CD4-positive, CD25-positive, alpha-beta regulatory T cell (primary cell): ENCODE results near the gene UPK3B. TPM values are rescaled to one million over a fixed set of nuclear protein-coding genes. Genes with fewer than 3 reads are reported as not detected.
"Not testable (repeated sequence)": the region's sequence is repeated elsewhere in the genome, so short reads cannot be mapped to it uniquely, and the experiment has no call there.

ENCODE experiments used
- ATAC-seq, 2 donors: fragments of 150-1000 bp; cut with Tn5 transposase; one replicate each; pipeline ENCODE4 v1.10.0; 2021; ENCODE audit warnings: low read depth in 2 of 2, moderate number of reproducible peaks in 2 of 2, moderate library complexity in 1 of 2
- DNase-seq, 3 donors: peaks; one replicate each; pipeline versions ENCODE4 v3.0.0 to v3.0.0-alpha.2; 2012 to 2022; ENCODE audit warnings: mixed read lengths in 1 of 3
- H3K27ac ChIP-seq: one replicate; pipeline ENCODE4 v1.7.0; 2013; ENCODE audit warnings: mild to moderate bottlenecking, low read length; ENCODE audit not compliant: insufficient read depth, poor library complexity, severe bottlenecking
- H3K27me3 ChIP-seq: one replicate; pipeline ENCODE4 v1.7.0; 2013; ENCODE audit warnings: low read length; ENCODE audit not compliant: control insufficient read depth, insufficient read depth
- H3K36me3 ChIP-seq: one replicate; pipeline ENCODE4 v1.7.0; 2013; ENCODE audit warnings: mild to moderate bottlenecking, low read length, moderate library complexity; ENCODE audit not compliant: control insufficient read depth, insufficient read depth
- H3K4me1 ChIP-seq: 2 replicates; pipeline ENCODE4 v1.7.0; 2013; ENCODE audit warnings: mild to moderate bottlenecking, low read length; ENCODE audit not compliant: insufficient read depth, control insufficient read depth, poor library complexity, severe bottlenecking
- H3K4me3 ChIP-seq: one replicate; pipeline ENCODE4 v1.7.0; 2013; ENCODE audit warnings: low read depth, mild to moderate bottlenecking, low read length, moderate library complexity
- H3K9me3 ChIP-seq, 2 experiments: 1 replicate in 1 of 2; 2 replicates in 1 of 2; pipeline ENCODE4 v1.7.0; 2013; ENCODE audit warnings: low read length in 2 of 2, mild to moderate bottlenecking in 1 of 2, moderate library complexity in 1 of 2; ENCODE audit not compliant: control insufficient read depth in 2 of 2
- H3K27ac Mint-ChIP-seq, 3 donors: one replicate each; pipeline ENCODE4 v1.8.0; 2020 to 2022; ENCODE audit warnings: mild to moderate bottlenecking in 3 of 3, mixed read lengths in 3 of 3, moderate library complexity in 2 of 3
- H3K27me3 Mint-ChIP-seq: one replicate; pipeline ENCODE4 v1.8.0; 2022; ENCODE audit warnings: mild to moderate bottlenecking, mixed read lengths
- H3K36me3 Mint-ChIP-seq: one replicate; pipeline ENCODE4 v1.8.0; 2020; ENCODE audit warnings: mixed read lengths
- H3K4me1 Mint-ChIP-seq, 4 donors: one replicate each; pipeline ENCODE4 v1.8.0; 2020 to 2022; ENCODE audit warnings: mixed read lengths in 4 of 4, mild to moderate bottlenecking in 1 of 4
- H3K4me3 Mint-ChIP-seq, 4 donors: one replicate each; pipeline ENCODE4 v1.8.0; 2020 to 2022; ENCODE audit warnings: mild to moderate bottlenecking in 4 of 4, mixed read lengths in 4 of 4, moderate library complexity in 3 of 4
- H3K9me3 Mint-ChIP-seq, 7 donors: one replicate each; pipeline ENCODE4 v1.8.0; 2020 to 2022; ENCODE audit warnings: mixed read lengths in 7 of 7, mild to moderate bottlenecking in 3 of 7, moderate library complexity in 2 of 7
- polyA plus RNA-seq, 4 donors: library from polyadenylated mRNA; unstranded; fragments of 300-500 nt; fragmentation: Illumina TruSeq; gene quantifications; one replicate each; pipeline ENCODE4 v1.2.3, GENCODE V29; 2021
- total RNA-seq: library from RNA; stranded (reverse); gene quantifications from one replicate; pipeline ENCODE4 v1.2.3, GENCODE V29; 2022

UPK3B gene
- total and polyA plus RNA-seq, 5 donors from 2014 or later = 0.17 to 8.4 TPM; not detected in 3

- H3K9me3 Mint-ChIP-seq = peaks cover 0 to 1% (median 0%) of the 10 kb centered on the region in 7 donors
- Histone ChIP-seq H3K27ac (no peak overlapping the region), H3K4me3 (no peak overlapping the region), H3K36me3 (no peaks in the 10 kb centered on the region), H3K27me3 (no peaks in the 10 kb centered on the region), H3K4me1 (no peaks in the 10 kb centered on the region), H3K9me3 (no peaks in the 10 kb centered on the region)
- no peaks in the 10 kb centered on the region for H3K36me3 Mint-ChIP-seq
- H3K27ac Mint-ChIP-seq = peak overlapping the region in 1 of 3 donors; percentile 94
- peaks cover 4% of the 10 kb centered on the region for H3K27me3 Mint-ChIP-seq
- DNase-seq = no peak
- H3K4me3 Mint-ChIP-seq = no peak overlapping the region
- ATAC-seq = no peak
- peaks cover 0 to 2% (median 0%) of the 10 kb centered on the region in 4 donors for H3K4me1 Mint-ChIP-seq
These were observed 2.8 kb downstream of the UPK3B start for GRCh38 chr7:76512941-76513816.

DNA sequence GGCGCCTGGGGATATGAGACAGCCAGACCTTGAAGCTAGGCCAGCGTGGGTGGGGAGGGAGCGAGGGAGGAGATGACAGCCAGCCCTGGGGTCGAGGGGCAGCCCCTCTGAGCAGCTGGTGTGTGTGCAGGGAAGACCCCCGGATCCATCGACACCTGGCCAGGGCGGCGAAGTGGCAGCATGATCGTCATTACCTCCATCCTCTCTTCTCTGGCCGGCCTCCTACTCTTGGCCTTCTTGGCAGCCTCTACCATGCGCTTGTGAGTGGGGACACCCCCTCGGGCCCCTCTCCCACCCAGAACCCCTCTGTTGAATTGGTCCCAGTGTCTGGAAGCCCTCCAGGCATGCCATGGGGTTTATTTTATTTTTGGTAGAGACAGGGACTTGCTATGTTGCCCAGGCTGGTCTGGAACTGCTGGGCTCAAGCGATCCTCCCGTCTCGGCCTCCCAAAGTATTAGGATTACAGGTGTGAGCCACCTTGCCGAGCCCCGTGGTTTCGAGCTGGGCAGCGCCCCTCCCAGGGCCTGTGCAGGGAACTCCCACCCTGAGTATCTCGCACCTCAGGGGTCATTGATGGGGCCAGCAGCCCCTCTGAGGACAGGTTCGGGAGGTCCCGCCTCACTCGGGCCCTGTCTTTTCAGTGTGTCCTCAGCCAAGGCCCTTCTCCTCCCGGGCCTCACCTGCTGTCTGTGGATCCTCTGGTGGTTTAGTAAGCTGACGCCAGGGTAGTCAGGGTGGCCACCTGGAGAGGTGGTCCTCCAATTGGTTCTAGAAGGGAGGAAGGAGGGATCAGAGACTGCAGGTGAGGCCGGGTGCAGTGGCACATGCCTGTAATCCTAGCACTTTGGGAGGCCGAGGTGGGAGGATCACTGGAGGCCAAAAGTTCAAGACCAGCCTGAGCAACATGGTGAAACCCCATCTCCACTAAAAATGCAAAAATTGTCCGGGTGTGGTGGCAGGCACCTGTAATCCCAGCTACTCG is 3.8 kb downstream of the UPK3B start:
- ATAC-seq (no peak), DNase-seq (no peak)
- H3K4me1 ChIP-seq = no peaks in the 10 kb centered on the region
- H3K27me3 ChIP-seq = no peaks in the 10 kb centered on the region
- Mint-ChIP-seq H3K4me3 (no peak overlapping the region), H3K36me3 (no peaks in the 10 kb centered on the region), H3K9me3 (peaks cover 0 to 1% (median 0%) of the 10 kb centered on the region in 7 donors), H3K27me3 (peaks cover 4% of the 10 kb centered on the region), H3K27ac (no peak overlapping the region), H3K4me1 (peaks cover 0 to 2% (median 0%) of the 10 kb centered on the region in 4 donors)
- H3K9me3 ChIP-seq = no peaks in the 10 kb centered on the region
- H3K36me3 ChIP-seq = no peaks in the 10 kb centered on the region
- no peak overlapping the region for H3K27ac ChIP-seq
- H3K4me3 ChIP-seq = no peak overlapping the region

DNA sequence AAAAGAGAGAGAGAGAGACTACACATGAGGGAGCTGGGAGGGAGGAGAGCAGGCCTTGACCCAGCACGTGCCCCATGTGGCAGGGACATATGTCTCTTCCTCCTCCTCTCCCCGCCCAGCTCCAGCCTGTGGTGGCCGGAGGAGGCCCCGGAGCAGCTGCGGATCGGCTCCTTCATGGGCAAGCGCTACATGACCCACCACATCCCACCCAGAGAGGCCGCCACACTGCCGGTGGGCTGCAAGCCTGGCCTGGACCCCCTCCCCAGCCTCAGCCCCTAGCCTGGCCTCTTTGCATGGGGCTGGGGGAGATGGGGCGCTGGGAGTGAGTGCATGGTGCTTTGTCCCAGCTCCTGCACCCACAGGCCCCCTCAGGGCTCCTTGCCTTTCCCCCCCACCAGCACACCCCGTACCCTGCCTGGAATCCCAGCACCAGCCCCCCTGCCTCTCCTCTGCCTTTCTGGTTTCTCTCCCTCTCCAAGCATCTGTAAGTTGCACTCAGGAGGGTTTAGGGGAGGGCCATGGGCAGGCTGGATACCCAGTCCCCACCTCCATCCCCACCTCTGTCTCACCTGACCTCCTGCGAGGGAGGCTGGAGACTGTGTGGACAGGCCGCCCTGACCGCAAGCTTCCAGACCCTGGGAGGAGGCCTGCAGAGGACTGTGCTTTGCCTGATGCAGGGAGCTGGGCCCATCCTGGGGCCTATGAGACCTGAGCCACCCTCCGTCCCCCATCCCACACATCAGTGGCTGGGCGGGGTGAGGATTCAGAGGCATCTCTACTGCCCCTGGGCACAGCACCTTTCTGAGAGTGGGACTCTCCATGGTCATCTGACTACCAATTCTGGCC is 4.8 kb downstream of the UPK3B start:
- no peaks in the 10 kb centered on the region for H3K27me3 ChIP-seq
- Mint-ChIP-seq H3K4me1 (no peaks in the 10 kb centered on the region), H3K4me3 (no peak overlapping the region), H3K36me3 (no peaks in the 10 kb centered on the region), H3K27me3 (peaks cover 4% of the 10 kb centered on the region), H3K9me3 (peaks cover 0 to 1% (median 0%) of the 10 kb centered on the region in 7 donors), H3K27ac (no peak overlapping the region)
- no peak for ATAC-seq
- no peaks in the 10 kb centered on the region for H3K36me3 ChIP-seq
- H3K4me1 ChIP-seq = no peaks in the 10 kb centered on the region
- no peaks in the 10 kb centered on the region for H3K9me3 ChIP-seq
- H3K4me3 ChIP-seq = no peak overlapping the region
- H3K27ac ChIP-seq = no peak overlapping the region
- DNase-seq = no peak

DNA sequence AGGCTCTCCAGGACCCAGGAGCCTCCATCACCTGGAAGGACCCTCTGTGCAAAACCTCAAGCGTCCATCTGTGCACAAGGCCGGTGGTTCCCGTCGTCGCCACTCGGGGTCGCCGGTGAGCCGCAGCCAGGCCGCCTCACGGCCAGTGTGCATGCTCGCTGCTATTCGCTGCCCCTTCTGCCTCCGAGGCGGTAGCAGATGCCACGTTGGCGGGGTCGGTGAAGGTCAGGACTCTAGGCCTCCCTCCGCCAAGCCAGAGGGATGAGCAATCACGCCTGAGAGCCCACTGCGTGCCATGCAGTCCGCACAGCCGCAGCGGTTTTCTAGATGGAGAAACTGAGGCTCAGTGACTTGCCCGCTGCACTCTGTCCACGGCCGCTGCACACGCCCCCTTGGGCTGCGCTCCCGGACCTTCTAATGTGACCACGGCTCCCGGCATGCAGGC is 5.7 kb downstream of the UPK3B start:
- Mint-ChIP-seq H3K4me1 (no peaks in the 10 kb centered on the region), H3K27me3 (peaks cover 4% of the 10 kb centered on the region), H3K36me3 (no peaks in the 10 kb centered on the region), H3K27ac (no peak overlapping the region), H3K9me3 (peaks cover 0 to 1% (median 0%) of the 10 kb centered on the region in 7 donors), H3K4me3 (no peak overlapping the region)
- Histone ChIP-seq H3K36me3 (no peaks in the 10 kb centered on the region), H3K27me3 (no peaks in the 10 kb centered on the region), H3K4me1 (no peaks in the 10 kb centered on the region), H3K9me3 (no peaks in the 10 kb centered on the region), H3K4me3 (no peak overlapping the region), H3K27ac (no peak overlapping the region)
- peak in 1 of 2 donors; percentile 29 for ATAC-seq
- peak in 1 of 3 donors; percentile 28 for DNase-seq

DNA sequence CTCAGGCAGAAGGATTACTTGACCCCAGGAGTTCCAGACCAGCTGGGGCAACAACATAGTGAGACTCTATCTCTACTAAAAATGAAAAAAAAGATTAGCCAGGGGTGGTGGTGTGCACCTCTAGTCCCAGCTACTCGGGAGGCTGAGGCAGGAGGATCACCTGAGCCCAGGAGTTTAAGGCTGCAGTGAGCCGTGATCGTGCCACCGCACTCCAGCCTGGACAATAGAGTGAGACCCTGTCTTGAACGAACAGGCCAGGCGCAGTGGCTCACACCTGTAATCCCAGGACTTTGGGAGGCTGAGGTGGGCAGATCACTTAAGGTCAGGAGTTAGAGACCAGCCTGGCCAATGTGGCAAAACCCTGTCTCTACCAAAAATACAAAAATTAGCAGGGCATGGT is 6.6 kb downstream of the UPK3B start:
- not testable (repeated sequence) for H3K4me3 ChIP-seq, H3K4me1 ChIP-seq, H3K27me3 Mint-ChIP-seq, H3K27me3 ChIP-seq, ATAC-seq, H3K9me3 Mint-ChIP-seq, H3K36me3 Mint-ChIP-seq, H3K4me3 Mint-ChIP-seq, H3K9me3 ChIP-seq, H3K4me1 Mint-ChIP-seq, H3K27ac ChIP-seq, H3K36me3 ChIP-seq, H3K27ac Mint-ChIP-seq, DNase-seq

DNA sequence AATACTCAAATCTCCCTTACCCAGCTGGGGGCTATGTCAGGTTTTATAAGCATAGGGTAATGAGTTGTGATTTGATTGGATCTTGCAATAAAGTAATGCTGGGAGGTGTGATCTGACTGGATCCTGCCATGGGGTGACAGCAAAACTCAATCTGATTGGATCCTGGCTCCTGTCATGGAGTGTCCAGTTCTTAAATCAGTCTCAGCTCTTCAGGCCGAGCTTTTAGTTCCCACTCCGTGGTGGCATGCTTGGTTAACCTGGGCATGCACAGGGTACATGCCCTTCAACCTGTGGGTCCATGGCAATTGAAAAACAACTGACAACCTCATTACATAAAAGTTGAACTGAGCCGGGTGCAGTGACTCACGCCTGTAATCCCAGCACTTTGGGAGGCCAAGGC is 15.8 kb downstream of the UPK3B start:
- not testable (repeated sequence) for H3K4me1 Mint-ChIP-seq, H3K27me3 Mint-ChIP-seq, H3K4me1 ChIP-seq, H3K27ac ChIP-seq, H3K9me3 ChIP-seq, H3K4me3 ChIP-seq, H3K4me3 Mint-ChIP-seq, H3K27ac Mint-ChIP-seq, H3K9me3 Mint-ChIP-seq, H3K36me3 Mint-ChIP-seq, H3K36me3 ChIP-seq, ATAC-seq, H3K27me3 ChIP-seq, DNase-seq

- not testable (repeated sequence) for H3K4me3 ChIP-seq, ATAC-seq, H3K36me3 ChIP-seq, H3K27me3 Mint-ChIP-seq, H3K4me1 ChIP-seq, DNase-seq, H3K36me3 Mint-ChIP-seq, H3K9me3 ChIP-seq, H3K27me3 ChIP-seq, H3K4me3 Mint-ChIP-seq, H3K27ac Mint-ChIP-seq, H3K4me1 Mint-ChIP-seq, H3K9me3 Mint-ChIP-seq, H3K27ac ChIP-seq
These were observed 21.3 kb downstream of the UPK3B start for GRCh38 chr7:76531643-76532042.
